GM18508 (cell line): Measurements from ENCODE around the gene CMSS1.
"Not testable (repeated sequence)": the region's sequence is repeated elsewhere in the genome, so short reads cannot be mapped to it uniquely, and the experiment has no call there.

Source experiments
- ATAC-seq: cut with Tn5 transposase; IDR thresholded peaks from one replicate; pipeline ENCODE4 v1.9.1; 2021; ENCODE audit warnings: moderate number of reproducible peaks; ENCODE audit not compliant: insufficient read depth, unreplicated experiment

Gene CMSS1

DNA sequence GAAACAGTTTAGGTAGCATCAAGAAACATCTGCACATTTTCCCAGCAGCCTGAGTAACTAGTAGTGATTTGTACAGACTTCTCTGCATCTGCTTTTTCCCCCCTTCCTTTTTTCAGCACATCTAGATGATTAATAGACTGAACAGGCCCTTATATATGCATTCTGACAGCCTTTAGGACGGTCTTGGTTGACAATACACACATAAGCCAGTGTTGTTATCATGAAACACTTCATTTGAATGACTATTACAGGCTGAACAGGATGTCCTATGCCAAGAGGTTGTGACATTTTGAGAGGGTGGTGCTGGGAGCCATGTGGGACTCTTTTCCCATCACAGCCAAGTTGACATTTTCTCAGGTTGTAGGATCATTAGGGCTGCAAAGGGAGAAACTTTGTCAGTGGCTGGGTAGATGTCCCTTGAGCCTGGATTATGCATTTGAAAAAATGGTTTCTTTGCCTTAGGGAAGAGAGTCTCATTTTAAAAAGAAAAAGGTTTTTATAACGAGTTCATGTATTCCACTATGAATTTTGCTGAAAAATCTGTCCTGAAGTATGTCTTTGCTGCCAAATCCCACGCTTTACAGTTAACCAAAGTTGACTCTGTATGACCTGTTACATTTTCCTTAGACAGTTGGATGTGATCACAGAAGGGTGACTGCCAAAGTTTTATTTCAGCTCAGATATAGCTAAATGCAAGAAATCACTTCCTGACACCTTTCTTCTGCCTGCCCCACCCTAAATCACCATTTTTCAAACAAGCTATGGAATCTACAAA lies 223.0 kb downstream of the CMSS1 start:
- ATAC-seq, result no peak

DNA sequence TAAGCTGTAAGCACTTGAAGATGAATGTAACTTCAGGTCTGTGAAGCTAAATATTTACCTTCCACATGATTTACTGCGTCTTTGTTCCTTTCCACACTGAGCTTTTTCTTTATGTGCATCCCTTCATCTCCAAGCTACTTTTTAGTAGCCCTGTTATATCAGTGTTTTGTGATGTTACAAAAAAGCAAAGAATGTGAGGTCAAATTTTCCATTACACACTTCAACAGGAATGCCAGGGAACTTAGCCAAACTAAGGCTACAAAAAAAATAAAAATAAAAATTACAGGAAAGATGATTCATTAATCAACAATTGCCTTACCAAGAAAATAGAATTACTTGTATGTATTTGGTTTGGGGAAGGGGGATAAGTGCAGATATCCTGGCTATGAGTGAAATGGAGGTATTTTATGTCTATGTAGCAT lies 223.7 kb downstream of the CMSS1 start:
- no peak for ATAC-seq

- ATAC-seq, result no peak
Observed at GRCh38 chr3:100042166-100042981, 224.7 kb downstream of the CMSS1 start.

DNA sequence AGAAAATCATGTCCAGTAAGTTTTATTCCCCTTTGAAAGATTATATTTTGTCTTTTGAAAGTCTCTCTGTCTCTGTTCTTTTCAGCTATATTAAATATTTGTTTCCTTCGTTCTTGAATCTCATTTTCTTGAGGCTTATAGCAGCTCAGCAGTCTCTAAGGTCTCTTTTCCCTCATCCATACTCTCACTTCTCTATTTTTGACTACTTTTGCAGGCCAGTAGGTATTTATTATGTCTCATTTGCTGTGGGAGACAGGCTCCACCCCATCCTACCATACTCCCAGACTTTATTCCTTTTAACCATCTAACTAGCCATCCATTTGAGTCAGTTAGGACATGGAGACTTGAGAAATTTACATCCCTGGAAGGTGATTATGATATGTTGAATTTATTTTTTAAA lies 225.6 kb downstream of the CMSS1 start:
- ATAC-seq, result no peak

DNA sequence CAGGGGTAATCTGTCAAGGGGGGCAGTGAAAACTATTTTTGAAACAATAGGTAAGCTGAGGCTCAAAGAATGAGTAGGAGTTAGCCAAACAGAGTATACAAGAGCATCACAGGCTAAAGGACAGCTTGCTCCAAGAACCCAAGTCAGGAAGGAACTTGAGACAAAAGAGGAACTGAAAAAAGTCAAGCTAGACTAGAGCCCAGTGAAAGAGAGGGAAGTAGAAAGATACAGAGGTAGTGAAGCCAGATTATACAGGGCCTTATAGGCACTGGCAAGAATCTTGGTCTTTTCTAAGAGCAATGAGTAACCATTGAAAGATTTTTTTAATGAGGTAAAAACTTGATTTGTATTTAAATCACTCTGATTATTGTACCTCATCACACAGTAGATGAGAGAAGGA lies 226.7 kb downstream of the CMSS1 start:
- ATAC-seq, result peak; percentile 85

DNA sequence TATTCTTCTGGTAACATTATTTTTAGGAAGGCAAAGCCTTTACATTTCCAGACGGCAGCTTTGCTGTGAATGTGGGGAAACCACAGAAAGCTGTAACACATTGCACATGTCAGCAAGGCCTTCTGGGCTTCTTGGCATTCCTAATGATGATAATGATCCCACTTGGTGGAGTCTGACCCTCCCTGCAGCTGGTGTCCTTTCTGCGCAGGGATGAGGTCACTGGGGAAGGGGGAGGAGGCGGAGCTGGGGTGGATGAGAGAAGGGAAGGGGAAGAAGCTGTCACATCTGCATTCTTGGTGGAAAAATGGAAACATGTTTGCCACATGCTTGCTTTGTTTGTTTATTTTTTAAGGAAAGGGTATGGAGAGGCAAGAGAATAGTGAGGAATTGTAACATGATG lies 228.0 kb downstream of the CMSS1 start:
- no peak for ATAC-seq

DNA sequence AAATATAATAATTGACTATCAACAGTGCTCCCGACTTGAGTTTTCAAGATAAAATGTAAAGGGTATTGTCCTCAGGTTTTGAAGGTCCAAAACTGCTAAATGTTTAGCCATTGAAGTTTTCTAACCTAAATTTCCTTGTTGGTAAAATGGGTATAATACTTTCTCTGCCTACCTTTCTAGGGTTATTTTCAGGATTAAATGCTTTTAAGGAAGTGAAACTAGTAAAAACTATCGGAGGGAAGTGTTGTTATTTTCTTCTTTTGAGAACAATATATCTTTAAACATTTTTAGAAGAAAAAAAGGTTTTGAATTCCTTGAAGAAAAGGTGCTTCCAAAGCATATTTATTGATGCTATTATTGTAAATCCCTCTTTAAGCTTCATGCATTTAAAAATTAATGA lies 229.3 kb downstream of the CMSS1 start:
- no peak for ATAC-seq

- ATAC-seq, result peak; percentile 69
Observed at GRCh38 chr3:100047455-100048141, 229.9 kb downstream of the CMSS1 start.

DNA sequence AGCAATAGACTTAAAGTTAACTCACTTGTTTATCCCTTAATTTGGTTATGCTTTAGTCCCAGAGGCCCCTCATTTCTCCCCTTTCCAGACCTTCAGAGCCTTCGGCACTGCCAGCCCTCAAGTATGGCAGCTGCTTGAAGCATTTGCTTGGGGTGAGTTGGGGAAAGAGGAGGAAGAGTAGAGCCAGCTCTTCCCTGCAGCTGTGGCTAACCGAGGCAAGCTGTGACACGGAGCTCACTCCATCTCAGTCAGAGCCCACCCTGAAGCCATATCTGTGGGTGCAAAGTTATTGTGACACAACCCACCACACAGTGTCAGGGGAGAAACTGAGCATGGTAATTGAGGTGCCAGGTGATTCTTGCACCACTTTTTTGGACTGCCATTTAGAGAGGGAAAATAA lies 230.6 kb downstream of the CMSS1 start:
- ATAC-seq, result no peak

- ATAC-seq, result not testable (repeated sequence)
Observed at GRCh38 chr3:100051513-100051912, 233.9 kb downstream of the CMSS1 start.

DNA sequence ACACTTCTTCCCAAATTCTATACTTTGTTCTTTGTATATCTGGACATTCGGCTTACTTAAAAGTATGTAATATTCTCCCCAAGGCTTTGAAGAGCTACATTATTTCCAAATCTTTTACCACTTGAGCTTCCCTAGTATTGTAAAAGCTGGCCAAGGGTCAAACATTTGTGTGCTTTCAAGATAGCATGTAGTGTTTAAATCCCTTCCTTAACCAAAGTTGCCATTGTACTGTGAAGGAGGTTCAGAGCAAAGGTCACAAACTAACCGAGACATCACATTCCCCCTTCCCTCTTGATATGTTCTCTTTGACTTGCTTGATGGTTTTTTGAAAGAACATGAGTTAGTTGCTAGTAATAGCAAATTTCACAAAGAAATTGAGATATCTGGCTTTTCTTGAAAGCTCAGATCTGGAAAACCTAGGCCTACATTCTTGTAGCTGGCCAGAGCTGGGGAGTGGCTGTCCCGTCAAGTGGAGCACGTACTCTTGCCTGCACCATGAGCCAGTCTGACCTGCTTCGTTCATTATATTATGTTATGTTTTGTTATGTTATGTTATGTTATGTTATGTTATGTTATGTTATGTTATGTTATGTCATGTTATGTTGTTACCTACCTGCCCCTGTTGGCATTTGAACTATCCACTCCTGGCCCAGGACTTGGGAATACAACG lies 236.4 kb downstream of the CMSS1 start:
- no peak for ATAC-seq

DNA sequence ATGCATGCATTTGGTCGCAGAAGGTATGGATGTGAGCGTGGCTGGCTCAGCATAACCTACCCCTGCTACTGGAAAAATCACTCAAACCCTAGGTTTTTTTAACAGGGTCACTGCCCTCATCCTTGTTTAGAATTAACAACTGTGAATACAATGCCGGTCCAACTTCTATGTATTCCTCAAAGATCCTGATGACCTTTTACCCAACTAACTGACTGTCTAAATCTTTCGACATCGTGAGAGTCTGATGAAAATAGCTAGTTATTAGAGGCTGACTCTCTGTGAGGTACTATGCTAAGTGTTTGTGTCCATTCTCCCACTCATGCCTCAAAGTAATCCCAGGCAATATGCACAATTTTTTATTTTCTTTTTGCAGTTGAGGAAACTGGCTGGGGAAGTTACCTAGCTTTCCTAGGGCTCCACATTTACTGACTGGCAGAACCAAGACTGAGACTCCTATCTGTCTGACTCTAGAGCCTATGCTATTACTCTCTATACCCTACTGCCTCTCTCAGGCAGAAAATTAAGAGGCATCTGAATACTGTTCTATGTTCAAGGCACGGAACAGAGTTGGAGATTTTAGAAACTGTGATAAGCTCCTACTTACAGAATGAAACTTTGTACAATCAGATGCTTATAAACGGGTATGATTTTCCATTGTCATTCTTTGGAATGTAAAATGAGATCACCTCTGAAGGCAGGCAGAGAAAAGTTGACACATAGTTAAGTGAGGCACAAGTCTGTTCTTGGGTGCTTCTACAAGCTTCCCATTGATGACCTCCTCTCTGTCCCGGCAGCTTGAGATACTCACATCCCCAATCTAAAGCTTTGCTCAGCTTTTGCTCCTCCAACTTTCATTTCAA lies 240.3 kb downstream of the CMSS1 start:
- no peak for ATAC-seq

- ATAC-seq, result no peak
Observed at GRCh38 chr3:100059472-100059871, 241.8 kb downstream of the CMSS1 start.

DNA sequence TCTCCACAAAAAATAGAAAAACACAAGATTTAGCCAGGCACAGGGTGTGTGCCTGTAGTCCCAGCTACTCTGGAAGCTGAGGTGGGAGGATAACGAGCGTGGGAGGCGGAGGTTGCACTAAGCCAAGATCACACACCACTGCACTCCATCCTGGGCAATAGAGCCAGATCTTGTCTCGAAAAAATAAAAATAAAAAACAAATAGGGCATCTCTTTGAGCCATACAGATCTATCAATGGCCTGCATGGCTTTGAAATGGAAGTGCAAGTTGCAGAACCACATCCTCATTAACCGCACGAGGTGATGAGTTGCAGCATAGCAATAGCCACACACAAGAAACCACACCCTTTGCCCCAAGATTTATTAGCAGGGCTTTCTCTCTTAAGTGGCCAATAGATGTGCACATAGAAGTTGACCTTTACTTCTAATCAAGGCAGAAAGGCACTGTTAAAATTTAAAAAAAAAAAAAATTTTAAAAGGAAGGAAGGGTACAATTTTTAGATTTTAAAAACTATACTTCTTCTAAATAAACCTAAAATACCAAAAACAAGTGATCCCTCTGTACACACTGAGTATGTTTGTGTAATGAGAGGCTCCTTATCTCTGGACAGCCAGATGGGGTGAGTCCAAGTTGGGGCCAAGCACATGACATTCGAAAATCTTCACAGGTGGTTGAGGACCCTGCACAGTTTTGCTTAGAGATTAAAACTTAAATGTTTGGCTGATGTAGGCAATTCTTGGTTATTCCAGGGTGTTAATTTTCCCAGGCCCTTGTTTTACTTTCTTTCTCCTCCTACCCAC lies 243.2 kb downstream of the CMSS1 start:
- no peak for ATAC-seq

DNA sequence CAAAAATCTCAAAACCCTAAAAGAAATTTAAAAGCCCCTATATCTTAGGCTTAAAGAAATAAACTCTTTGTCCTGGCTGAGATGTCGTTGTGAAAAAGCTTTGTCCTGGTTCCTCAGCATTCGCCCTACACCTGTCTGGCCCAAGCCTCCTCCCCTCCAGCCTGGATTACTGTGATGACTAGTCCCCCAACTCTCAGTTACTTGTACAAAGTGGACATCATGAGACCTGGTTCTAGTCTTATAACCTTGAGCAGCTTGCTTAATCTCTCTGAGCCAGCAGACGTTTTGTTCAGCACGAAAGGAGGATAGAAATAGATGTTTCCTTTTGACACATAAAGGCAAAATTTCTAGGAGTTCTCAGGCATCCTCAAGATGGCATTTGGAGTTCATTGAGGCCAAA lies 245.0 kb downstream of the CMSS1 start:
- no peak for ATAC-seq

GRCh38 chr3:100063929-100064461 lies 246.3 kb downstream of the CMSS1 start:
- no peak for ATAC-seq

GRCh38 chr3:100067589-100067988 lies 249.9 kb downstream of the CMSS1 start:
- no peak for ATAC-seq

DNA sequence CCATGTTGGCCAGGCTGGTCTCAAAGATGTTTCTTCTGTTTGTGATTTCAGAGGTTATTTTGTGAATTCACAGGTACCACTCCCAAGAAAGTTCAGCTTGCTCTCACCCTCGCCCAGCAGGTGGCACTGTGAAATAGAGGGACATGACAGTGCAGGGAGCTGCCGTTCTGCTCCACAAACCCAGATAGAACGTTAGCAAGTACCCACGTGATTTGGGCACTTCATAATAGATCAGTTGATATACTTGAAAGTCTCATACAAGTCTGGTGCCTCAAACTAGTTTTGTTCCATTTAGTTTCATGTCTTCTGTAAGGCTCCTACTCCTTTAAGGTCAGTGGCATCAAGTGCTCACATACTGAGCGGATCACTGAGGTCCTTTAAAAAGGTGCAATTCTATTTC lies 251.2 kb downstream of the CMSS1 start:
- ATAC-seq, result peak; percentile 48

GRCh38 chr3:100069472-100069871 lies 251.8 kb downstream of the CMSS1 start:
- ATAC-seq, result no peak
